ENCODE data around the gene DGKQ. TPM values are rescaled to one million over a fixed set of nuclear protein-coding genes. Genes with fewer than 3 reads are reported as not detected.

The DGKQ gene
- total RNA-seq, 1 donor from 2014 or later: 14.8 TPM

- Histone ChIP-seq H3K4me3 (ENCODE audit: low read depth, low read length) (no peak overlapping the region), H3K27me3 (ENCODE audit: control insufficient read depth, insufficient read depth, low read length) (no peaks in the 10 kb centered on the region), H3K36me3 (ENCODE audit: control insufficient read depth, insufficient read depth, low read length) (peaks cover 2% of the 10 kb centered on the region)
- TF ChIP-seq CTCF (IDR thresholded peaks at IDR 0.05; ENCODE audit: insufficient read depth, low read length, poor library complexity, severe bottlenecking): no peak
- no peak for DNase-seq (ENCODE audit: low read depth)
Observed at GRCh38 chr4:909131-909571, 64.2 kb downstream of the DGKQ start.

Other genes starting within 250 kb of the DGKQ start
- 0.17 TPM in 1 of 2 replicates, not detected in the other for gene CPLX1, start 147.4 kb downstream of the DGKQ start, total RNA-seq
- 105 and 131 TPM in 2 replicates for gene GAK, start 41.3 kb downstream of the DGKQ start, total RNA-seq
- 16.0 and 20.5 TPM in 2 replicates for gene TMEM175, start 41.1 kb downstream of the DGKQ start, total RNA-seq
- gene IDUA, start 13.5 kb upstream of the DGKQ start, total RNA-seq: 7.1 and 18.1 TPM in 2 replicates
- gene SLC26A1, start 19.8 kb upstream of the DGKQ start, total RNA-seq: 0.38 and 0.96 TPM in 2 replicates
- gene FGFRL1, start 38.1 kb upstream of the DGKQ start, total RNA-seq: 39.2 and 41.9 TPM in 2 replicates
- gene RNF212, start 140.0 kb upstream of the DGKQ start, total RNA-seq: 5.2 and 13.0 TPM in 2 replicates
- gene SPON2, start 199.0 kb upstream of the DGKQ start, total RNA-seq: 9.7 and 10.9 TPM in 2 replicates

Data from kidney epithelial cell (primary cell).